ENCODE measurements around the gene DRICH1.

DNA sequence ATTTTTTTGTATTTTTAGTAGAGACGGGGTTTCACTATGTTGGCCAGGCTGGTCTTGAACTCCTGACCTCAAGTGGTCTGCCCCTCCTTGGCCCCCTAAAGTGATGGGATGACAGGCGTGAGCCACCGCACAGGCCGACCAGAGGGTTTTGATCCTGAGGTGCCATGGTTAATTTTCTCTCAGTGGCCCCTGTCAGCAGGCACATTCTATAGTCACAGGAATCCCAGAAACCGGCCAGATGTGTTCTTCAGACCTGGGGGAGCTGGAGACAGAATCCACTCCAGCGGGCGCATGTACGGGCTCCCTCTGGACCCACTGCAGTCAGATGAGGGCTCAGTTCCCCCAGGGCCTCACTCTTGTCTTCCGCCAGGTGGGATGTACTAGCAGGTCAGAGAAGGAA, 69.0 kb downstream of the DRICH1 start:
- TF ChIP-seq, protein P1, sequence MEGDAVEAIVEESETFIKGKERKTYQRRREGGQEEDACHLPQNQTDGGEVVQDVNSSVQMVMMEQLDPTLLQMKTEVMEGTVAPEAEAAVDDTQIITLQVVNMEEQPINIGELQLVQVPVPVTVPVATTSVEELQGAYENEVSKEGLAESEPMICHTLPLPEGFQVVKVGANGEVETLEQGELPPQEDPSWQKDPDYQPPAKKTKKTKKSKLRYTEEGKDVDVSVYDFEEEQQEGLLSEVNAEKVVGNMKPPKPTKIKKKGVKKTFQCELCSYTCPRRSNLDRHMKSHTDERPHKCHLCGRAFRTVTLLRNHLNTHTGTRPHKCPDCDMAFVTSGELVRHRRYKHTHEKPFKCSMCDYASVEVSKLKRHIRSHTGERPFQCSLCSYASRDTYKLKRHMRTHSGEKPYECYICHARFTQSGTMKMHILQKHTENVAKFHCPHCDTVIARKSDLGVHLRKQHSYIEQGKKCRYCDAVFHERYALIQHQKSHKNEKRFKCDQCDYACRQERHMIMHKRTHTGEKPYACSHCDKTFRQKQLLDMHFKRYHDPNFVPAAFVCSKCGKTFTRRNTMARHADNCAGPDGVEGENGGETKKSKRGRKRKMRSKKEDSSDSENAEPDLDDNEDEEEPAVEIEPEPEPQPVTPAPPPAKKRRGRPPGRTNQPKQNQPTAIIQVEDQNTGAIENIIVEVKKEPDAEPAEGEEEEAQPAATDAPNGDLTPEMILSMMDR (IDR thresholded peaks at IDR 0.05) = no peak
- TF ChIP-seq SMC3 (IDR thresholded peaks at IDR 0.05; ENCODE audit: low read depth, low read length) (no peak), POLR2AphosphoS5 (IDR thresholded peaks at IDR 0.05; ENCODE audit: low read depth, low read length) (no peak), RCOR1 (IDR thresholded peaks at IDR 0.05; ENCODE audit: low read length) (no peak), GATA2 (CRISPR knock-in tag; IDR thresholded peaks at IDR 0.05) (no peak), CHD2 (IDR thresholded peaks at IDR 0.05; ENCODE audit: low read length, partially characterized antibody) (no peak), TCF12 (IDR thresholded peaks at IDR 0.05) (no peak)
- TF ChIP-seq, protein P2, sequence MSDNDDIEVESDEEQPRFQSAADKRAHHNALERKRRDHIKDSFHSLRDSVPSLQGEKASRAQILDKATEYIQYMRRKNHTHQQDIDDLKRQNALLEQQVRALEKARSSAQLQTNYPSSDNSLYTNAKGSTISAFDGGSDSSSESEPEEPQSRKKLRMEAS (IDR thresholded peaks at IDR 0.05; ENCODE audit: low read depth) = no peak
- TF ChIP-seq, protein P3, sequence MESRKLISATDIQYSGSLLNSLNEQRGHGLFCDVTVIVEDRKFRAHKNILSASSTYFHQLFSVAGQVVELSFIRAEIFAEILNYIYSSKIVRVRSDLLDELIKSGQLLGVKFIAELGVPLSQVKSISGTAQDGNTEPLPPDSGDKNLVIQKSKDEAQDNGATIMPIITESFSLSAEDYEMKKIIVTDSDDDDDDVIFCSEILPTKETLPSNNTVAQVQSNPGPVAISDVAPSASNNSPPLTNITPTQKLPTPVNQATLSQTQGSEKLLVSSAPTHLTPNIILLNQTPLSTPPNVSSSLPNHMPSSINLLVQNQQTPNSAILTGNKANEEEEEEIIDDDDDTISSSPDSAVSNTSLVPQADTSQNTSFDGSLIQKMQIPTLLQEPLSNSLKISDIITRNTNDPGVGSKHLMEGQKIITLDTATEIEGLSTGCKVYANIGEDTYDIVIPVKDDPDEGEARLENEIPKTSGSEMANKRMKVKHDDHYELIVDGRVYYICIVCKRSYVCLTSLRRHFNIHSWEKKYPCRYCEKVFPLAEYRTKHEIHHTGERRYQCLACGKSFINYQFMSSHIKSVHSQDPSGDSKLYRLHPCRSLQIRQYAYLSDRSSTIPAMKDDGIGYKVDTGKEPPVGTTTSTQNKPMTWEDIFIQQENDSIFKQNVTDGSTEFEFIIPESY (IDR thresholded peaks at IDR 0.05; ENCODE audit: borderline replicate concordance, low read depth) = no peak
- TF ChIP-seq, protein P4, sequence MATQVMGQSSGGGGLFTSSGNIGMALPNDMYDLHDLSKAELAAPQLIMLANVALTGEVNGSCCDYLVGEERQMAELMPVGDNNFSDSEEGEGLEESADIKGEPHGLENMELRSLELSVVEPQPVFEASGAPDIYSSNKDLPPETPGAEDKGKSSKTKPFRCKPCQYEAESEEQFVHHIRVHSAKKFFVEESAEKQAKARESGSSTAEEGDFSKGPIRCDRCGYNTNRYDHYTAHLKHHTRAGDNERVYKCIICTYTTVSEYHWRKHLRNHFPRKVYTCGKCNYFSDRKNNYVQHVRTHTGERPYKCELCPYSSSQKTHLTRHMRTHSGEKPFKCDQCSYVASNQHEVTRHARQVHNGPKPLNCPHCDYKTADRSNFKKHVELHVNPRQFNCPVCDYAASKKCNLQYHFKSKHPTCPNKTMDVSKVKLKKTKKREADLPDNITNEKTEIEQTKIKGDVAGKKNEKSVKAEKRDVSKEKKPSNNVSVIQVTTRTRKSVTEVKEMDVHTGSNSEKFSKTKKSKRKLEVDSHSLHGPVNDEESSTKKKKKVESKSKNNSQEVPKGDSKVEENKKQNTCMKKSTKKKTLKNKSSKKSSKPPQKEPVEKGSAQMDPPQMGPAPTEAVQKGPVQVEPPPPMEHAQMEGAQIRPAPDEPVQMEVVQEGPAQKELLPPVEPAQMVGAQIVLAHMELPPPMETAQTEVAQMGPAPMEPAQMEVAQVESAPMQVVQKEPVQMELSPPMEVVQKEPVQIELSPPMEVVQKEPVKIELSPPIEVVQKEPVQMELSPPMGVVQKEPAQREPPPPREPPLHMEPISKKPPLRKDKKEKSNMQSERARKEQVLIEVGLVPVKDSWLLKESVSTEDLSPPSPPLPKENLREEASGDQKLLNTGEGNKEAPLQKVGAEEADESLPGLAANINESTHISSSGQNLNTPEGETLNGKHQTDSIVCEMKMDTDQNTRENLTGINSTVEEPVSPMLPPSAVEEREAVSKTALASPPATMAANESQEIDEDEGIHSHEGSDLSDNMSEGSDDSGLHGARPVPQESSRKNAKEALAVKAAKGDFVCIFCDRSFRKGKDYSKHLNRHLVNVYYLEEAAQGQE (IDR thresholded peaks at IDR 0.05; ENCODE audit: low read depth, low read length) = no peak
